Liver (tissue), 9 donors: ENCODE data around the gene RAB40AL. TPM values are rescaled to one million over a fixed set of nuclear protein-coding genes. Genes with fewer than 3 reads are reported as not detected.

ENCODE experiments used
- DNase-seq: peaks from one replicate; pipeline ENCODE4 v3.0.0-alpha.2; 2017; ENCODE audit warnings: low spot score
- H3K27ac ChIP-seq, 2 donors: one replicate each; pipeline ENCODE4 v1.7.0; 2013; ENCODE audit warnings: inconsistent platforms in 2 of 2, low read length in 2 of 2, control low read depth in 1 of 2, low read depth in 1 of 2, mild to moderate bottlenecking in 1 of 2
- H3K27me3 ChIP-seq, 4 donors: one replicate each; pipeline versions ENCODE4 v1.6.1 to v1.7.0; 2013; ENCODE audit warnings: low read length in 3 of 4, inconsistent platforms in 1 of 4, mild to moderate bottlenecking in 1 of 4, moderate library complexity in 1 of 4; ENCODE audit not compliant: control insufficient read depth in 4 of 4, insufficient read depth in 4 of 4
- H3K36me3 ChIP-seq, 4 donors: one replicate each; pipeline versions ENCODE4 v1.6.1 to v1.7.0; 2013; ENCODE audit warnings: low read length in 3 of 4, mild to moderate bottlenecking in 3 of 4, low read depth in 1 of 4, moderate library complexity in 1 of 4; ENCODE audit not compliant: control insufficient read depth in 4 of 4, insufficient read depth in 3 of 4
- H3K4me1 ChIP-seq, 4 donors: one replicate each; pipeline versions ENCODE4 v1.6.1 to v1.7.0; 2013; ENCODE audit warnings: low read length in 3 of 4, mild to moderate bottlenecking in 3 of 4, moderate library complexity in 1 of 4; ENCODE audit not compliant: control insufficient read depth in 4 of 4, insufficient read depth in 4 of 4
- H3K4me3 ChIP-seq, 3 donors: one replicate each; pipeline versions ENCODE4 v1.6.1 to v1.7.0; 2013; ENCODE audit warnings: low read length in 3 of 3, control low read depth in 1 of 3, low read depth in 1 of 3, mild to moderate bottlenecking in 1 of 3
- H3K9ac ChIP-seq, 2 donors: one replicate each; pipeline ENCODE4 v1.7.0; 2013; ENCODE audit warnings: low read length in 2 of 2, mild to moderate bottlenecking in 2 of 2, moderate library complexity in 2 of 2, control low read depth in 1 of 2, low read depth in 1 of 2
- H3K9me3 ChIP-seq, 4 donors: one replicate each; pipeline versions ENCODE4 v1.6.1 to v1.7.0; 2013; ENCODE audit warnings: low read length in 3 of 4; ENCODE audit not compliant: control insufficient read depth in 4 of 4
- EGR1 ChIP-seq, 2 donors: IDR thresholded peaks; 2 replicates each; pipeline ENCODE4 v1.6.1; 2016 to 2018; ENCODE audit warnings: antibody characterized with exemption in 2 of 2, low read depth in 2 of 2
- YY1 ChIP-seq: IDR thresholded peaks from 2 replicates; pipeline ENCODE4 v1.6.1; 2016; ENCODE audit warnings: antibody characterized with exemption, mild to moderate bottlenecking
- WGBS: extraction: QIAGEN DNeasy Blood & Tissue Kit; methylation state at CpG from one replicate; pipeline ENCODE4 v1.1.7; 2013; 5-methylcytosine and 5-hydroxymethylcytosine counted together
- polyA plus RNA-seq, 2 donors: library from polyadenylated mRNA; stranded (reverse) in 1 of 2; unstranded in 1 of 2; fragments of 200-250 nt in 1 of 2; fragments of >200 nt in 1 of 2; fragmentation: Nextera tagmentation in 1 of 2; extraction: Ambion mirVana in 1 of 2; gene quantifications; one replicate each; pipeline versions ENCODE4 v1.2.1 to v1.2.3, GENCODE V29; 2013 to 2015
- total RNA-seq, 2 donors: library from RNA; depleted of rRNA; stranded (reverse); fragments of >200 nt; gene quantifications; one replicate each; pipeline ENCODE4 v1.2.3, GENCODE V29; 2014
- TF ChIP-seq, protein P1 (sequence below): IDR thresholded peaks from 2 replicates; pipeline ENCODE4 v1.6.1; 2016; ENCODE audit warnings: antibody characterized with exemption
- donor health status: healthy.
- donor health status: healthy.
- donor health status: healthy.
- donor health status: healthy.
- donor health status: healthy.

Gene RAB40AL
- total and polyA plus RNA-seq, 4 donors: 0.14 to 0.75 (median 0.53) TPM; not detected in 1

DNA sequence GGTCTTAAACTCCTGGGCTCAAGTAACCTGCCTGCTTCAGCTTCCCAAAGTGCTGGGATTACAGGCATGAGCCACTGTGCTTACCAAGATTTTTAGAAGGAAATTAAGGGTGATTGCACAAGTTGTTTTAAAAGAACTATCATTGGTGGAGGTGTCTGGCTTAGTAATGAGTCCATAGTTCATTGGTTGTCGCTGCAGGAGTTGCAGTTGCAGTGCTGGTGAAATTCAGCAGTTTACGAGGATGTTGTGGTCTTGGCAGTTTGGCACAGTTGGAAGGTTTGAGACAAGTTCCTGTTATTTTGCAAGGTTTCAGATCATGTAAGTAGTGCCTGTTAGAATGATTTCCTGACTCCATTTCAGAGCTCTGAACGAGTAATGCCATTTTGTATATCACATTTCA is 48.1 kb downstream of the RAB40AL start:
- WGBS: 79% methylated on average over 3 of the region's 3 CpGs
- Histone ChIP-seq H3K9me3 (no peaks in the 10 kb centered on the region), H3K36me3 (no peaks in the 10 kb centered on the region), H3K27me3 (no peaks in the 10 kb centered on the region), H3K27ac (no peak overlapping the region), H3K9ac (no peak overlapping the region), H3K4me1 (no peaks in the 10 kb centered on the region), H3K4me3 (no peak overlapping the region)
- DNase-seq: no peak
- TF ChIP-seq, protein P1, sequence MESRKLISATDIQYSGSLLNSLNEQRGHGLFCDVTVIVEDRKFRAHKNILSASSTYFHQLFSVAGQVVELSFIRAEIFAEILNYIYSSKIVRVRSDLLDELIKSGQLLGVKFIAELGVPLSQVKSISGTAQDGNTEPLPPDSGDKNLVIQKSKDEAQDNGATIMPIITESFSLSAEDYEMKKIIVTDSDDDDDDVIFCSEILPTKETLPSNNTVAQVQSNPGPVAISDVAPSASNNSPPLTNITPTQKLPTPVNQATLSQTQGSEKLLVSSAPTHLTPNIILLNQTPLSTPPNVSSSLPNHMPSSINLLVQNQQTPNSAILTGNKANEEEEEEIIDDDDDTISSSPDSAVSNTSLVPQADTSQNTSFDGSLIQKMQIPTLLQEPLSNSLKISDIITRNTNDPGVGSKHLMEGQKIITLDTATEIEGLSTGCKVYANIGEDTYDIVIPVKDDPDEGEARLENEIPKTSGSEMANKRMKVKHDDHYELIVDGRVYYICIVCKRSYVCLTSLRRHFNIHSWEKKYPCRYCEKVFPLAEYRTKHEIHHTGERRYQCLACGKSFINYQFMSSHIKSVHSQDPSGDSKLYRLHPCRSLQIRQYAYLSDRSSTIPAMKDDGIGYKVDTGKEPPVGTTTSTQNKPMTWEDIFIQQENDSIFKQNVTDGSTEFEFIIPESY: no peak
- TF ChIP-seq EGR1 (IDR thresholded peaks at IDR 0.05; ENCODE audit: low read depth in 2 of 2): no peak
- TF ChIP-seq YY1: peak; percentile 30

Other genes with a start within 250 kb of the RAB40AL start
- 10 to 100 TPM in 1 of 2 donors, 1 to 10 TPM in 1; 5.9 to 10.2 TPM for gene GPRASP2, start 224.8 kb upstream of the RAB40AL start, total RNA-seq
- gene GPRASP2, start 224.8 kb upstream of the RAB40AL start, polyA plus RNA-seq: 1 to 10 TPM; 1.8 to 4.8 TPM
- gene GPRASP3, start 216.5 kb upstream of the RAB40AL start, total RNA-seq: 1 to 10 TPM; 2.7 to 3.5 TPM
- 1 to 10 TPM in 1 of 2 donors, under 1 TPM in 1; 0.47 to 1.1 TPM for gene GPRASP3, start 216.5 kb upstream of the RAB40AL start, polyA plus RNA-seq
- 10 to 100 TPM in 1 of 2 donors, under 1 TPM in 1; 0.75 to 84.0 TPM for gene BEX1, start 126.9 kb downstream of the RAB40AL start, total RNA-seq
- 1 to 10 TPM; 2.0 to 4.1 TPM for gene BEX1, start 126.9 kb downstream of the RAB40AL start, polyA plus RNA-seq
- gene NXF3, start 155.9 kb downstream of the RAB40AL start, total RNA-seq: 1 to 10 TPM in 1 of 2 donors, under 1 TPM in 1; 0.33 to 1.5 TPM
- 1 to 10 TPM in 1 of 2 donors, under 1 TPM in 1; 0.65 to 1.2 TPM for gene NXF3, start 155.9 kb downstream of the RAB40AL start, polyA plus RNA-seq